SKM-1 treated with dmso at 0.1 percent for 144 hours (cell line): ENCODE results near the gene TCF4.

Experiments used
- DNase-seq: peaks from one replicate; lab custom pipeline; 2025; ENCODE audit not compliant: unreplicated experiment; lab: John Stamatoyannopoulos, UW

Gene TCF4

DNA sequence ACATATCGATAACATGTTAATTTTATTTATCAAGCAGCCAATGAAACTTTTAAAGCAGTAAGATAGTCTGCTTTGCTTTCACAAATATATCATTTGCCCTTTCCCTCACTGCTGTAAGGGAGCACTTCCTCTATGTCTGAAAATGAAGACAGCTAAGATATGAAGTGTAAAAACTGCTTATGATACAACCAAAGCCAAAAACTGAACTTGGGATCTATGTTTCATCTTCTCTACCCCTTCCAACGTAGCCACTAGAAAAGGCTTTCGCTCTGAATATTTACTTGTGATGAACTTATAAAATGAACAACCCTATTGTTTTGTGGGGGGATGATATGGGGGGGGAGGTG lies 140.3 kb downstream of the TCF4 start:
- DNase-seq = no peak

DNA sequence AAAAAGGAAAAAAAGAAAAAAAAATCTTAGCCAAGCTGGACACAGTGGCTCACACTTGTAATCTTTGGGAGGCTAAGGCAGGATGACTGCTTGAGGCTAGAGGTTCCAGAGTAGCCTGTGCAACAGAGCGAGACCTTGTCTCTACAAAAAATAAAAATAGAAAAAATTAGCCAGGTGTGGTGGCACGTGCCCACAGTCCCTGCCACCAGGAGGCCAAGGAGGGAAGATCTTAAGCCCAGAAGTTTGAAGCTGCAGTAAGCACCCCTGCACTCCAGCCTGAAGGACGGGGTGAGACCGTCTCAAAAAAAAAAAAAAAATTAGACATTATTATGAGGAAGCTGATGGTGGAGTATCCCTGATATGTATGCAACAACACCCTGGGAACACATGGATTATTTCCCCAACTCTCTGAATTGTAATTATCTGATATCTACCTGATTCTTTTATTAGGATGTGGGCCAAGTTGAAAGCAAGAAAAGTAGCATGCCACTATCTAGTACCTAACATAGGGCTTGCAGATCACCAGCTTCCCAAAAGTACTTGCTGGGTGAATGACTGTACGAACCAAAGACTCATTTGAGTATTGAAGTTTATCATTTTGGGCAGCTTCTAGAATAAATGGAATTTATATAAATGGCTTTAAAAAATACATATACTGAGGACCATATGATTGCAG lies 140.9 kb downstream of the TCF4 start:
- DNase-seq = no peak

DNA sequence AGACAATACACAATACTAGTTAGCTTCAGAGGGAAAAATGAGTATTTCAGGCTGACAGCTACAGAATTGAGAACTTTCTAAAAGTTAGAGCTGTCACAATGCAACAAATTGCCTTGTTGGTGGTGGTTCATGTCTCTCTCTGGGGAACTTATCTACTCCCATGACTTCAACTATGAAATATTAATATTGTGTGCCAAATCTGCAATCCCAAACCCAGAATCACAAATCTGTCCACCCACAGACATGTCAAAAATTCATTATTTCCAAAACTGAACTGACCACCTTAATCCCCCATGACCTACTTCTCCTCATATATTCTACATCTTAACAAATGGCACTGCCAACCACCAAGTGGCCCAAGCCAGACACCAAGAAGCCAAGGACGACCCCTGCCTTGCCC lies 143.5 kb downstream of the TCF4 start:
- no peak for DNase-seq

DNA sequence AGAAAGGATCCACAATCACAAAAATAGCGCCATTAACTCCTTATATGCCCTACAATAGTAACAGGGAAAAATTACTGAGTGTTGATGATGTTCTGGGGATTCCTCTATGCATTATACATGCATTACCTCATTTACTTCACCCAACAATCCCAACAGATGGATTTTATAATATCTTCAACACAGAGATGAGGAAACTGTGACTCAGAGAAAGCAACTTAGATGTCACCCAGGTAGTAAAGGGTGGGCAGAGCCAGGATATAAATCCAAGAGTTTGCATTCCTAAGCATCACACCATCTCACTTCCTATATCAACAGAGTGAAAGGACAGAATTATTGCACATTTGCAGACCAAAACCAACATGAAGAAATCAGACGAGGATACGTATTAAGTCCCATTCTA lies 144.2 kb downstream of the TCF4 start:
- DNase-seq = no peak

DNA sequence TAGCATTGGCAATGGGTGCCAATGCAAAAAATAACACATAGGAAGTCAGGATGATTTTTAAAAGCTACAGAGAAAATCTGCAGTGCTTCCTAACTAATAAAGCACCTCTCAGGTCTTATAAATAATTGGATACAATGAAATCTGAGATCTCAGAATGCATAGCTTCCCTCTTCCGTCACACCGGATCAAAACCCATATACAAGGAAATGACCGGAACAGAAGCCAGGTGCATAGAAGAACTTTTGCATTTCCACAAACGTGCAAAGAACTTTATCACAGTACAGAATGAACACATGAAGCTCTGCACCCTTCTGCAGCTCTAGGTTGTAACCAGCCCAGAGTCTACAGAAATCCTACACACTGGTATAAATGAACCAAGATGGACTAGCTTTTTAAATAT lies 145.4 kb downstream of the TCF4 start:
- no peak for DNase-seq

DNA sequence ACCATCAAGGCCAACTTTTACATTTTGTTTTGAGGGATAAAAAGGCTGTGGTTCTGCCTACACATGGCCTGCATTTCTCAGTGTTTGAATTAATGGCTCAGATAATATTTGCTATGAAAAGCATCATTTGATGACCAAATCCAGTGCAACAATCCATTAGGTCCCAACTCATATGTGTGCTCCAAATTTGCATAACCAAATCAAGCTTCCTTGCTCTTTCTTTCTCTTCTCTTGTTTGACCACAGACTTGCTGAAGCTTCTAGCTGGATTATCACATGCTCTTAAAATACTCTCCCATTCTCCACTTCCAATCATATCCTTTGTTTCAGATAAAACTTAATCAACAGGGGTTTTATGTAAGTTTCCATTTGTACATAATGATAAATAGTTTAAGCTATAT lies 147.0 kb downstream of the TCF4 start:
- no peak for DNase-seq

DNA sequence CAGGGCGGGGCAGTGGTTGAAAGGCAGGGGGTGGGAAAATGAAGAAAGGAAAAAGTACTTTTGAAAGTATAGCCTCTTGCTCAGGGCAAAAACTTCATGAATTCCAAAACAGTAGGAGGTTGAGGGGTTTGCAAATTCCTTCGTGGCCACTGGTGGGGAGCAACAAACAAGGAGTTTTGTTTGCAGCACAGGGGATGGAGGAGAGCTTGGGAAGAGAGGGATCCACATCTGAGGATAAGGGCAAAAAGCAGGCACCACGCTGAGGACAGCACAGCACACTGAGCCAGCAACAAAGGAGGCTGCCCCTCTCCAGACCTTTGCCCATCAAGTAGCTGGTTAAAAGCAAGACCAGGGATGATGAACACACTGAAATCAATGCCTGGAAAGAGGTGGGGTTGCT lies 148.9 kb downstream of the TCF4 start:
- no peak for DNase-seq

DNA sequence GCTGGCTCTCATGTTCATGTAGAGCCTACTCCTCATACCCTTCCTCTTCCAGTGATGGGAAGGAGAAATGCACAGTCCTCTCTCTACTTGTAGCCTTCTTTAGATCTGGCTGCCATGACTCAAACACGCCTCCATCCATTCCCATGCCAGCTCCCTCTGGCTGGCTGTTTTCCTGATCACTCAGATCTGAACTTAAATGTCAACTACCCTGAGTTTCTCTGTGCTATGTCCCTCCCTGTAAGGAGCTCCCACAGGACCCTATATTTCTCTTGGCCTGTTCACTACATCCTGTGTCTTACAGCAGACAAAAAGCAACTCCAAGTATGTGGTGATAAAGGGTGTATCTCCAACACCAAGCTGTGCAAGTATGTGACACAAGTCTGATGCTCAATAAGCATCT lies 152.4 kb downstream of the TCF4 start:
- no peak for DNase-seq

DNA sequence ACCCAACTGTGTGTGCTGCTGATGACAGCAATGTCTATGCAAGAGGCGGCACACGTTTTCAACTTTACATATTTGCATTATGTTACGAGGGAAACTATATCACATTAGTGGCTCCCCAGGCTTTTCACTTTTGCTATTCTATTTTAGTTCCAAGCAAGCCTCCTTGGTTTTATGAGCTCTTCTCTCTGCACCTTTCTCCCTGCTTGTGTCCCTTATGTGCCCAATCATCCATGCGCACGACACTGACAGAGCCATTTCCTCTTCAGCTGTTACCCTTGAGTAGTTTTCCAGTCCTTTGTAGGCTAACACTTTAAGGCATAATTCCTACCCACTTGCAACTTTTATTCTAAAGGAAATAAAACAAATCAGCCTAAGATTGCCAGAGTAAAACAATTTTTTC lies 154.3 kb downstream of the TCF4 start:
- DNase-seq = no peak

DNA sequence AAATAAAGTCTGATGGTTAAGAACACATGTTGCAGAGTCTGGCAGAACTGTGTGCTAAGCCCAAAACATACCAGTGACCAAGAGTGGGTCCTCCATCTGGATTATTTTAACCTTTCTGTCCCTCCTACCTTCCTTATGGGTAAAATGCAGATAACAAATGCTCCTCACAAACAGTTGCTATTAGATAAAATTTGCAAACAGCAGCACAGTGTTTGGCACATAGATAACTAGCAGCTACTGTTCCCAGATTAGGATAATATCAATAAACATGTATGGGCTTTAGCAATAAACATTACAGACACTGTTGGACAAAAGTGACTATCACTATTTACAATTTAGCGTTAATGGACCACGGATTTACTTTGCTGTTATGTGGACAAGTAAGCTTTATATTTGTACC lies 154.9 kb downstream of the TCF4 start:
- DNase-seq = no peak

DNA sequence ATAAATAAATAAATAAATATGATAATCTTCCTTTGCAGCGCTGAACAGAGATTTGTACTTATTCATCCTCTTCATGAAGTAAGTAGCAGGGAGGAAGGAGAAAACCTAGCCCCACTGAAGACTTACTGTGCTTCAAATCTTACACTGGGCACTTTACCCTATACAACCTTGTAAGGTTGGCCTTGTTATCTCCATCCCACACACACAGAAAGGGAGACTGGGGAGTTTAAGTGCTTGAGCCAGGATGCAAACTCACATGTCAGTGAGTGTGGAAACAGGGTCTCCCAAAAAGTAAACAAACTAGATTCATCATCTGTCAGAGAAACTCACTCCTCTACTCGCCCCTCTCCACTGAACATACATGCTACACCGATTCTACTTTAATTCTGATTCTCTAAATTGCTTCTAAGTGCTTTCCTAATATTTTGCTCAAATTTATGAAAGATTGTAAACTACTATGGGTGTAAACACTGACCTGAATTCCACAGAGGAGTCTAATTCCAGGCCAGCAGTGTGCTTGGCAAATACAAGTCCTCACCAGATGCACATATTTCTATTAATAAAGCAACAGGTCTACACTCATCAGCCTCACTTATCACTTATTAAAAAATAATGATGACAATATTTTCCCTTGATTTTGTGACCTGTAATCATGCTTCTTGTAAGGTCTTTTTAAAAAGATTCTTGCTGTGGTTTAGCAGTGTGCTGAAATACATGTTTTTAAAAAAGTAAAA lies 155.5 kb downstream of the TCF4 start:
- no peak for DNase-seq

DNA sequence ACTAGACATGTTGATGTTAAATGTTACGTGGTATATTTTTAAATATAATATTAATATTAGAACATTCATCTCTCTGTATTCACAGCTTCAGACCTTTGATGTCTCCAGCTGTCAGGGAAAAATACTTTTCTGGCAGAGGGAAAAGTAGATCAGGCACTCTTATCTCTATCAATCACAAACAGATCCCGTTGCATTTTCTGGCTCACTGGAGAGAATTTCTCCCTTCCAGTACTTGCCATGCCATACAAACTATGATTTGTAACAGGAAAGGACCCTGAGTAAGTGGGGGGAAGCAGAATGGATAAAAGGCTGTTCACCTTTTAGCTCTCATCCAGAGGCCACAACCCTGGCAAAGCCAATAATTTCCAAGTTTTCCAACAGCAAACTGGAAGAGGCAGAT lies 158.0 kb downstream of the TCF4 start:
- DNase-seq = no peak

DNA sequence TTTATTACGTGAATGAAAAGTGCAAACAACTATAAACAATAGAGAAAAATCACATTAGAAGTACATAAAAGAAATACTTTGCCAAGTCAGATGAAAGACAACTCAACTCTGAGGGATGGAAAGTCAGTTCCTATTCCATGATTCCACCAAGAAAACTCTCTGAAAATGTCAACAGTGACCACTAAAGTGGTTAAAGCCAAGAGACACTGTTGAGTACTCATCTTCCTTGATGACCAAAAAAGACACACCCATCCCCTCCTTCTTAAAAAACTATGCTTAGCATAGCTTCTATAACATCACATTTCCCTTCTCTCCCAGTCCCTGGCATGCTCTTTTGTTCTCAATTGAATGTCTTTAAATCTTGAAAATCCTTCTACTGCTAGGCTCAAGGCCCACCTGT lies 160.0 kb downstream of the TCF4 start:
- DNase-seq = no peak

DNA sequence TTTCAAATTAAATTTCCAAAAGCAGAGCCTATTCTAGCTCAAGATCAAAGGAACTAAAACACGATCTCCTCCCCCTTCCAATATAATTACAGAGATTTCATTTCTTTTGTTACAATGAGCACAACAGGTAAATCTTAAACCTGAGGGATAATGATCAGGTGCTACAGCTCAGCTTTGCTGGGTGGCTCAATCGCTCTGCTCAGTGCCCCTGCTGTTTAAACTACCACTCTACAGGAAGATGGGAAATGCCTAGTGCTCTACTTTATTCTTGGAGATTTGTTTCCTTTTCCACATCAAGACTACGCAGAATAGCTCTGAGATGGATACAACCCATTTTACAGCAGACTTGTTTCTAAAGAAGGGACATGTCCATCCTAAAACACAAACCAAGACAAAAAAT lies 162.3 kb downstream of the TCF4 start:
- DNase-seq = no peak

DNA sequence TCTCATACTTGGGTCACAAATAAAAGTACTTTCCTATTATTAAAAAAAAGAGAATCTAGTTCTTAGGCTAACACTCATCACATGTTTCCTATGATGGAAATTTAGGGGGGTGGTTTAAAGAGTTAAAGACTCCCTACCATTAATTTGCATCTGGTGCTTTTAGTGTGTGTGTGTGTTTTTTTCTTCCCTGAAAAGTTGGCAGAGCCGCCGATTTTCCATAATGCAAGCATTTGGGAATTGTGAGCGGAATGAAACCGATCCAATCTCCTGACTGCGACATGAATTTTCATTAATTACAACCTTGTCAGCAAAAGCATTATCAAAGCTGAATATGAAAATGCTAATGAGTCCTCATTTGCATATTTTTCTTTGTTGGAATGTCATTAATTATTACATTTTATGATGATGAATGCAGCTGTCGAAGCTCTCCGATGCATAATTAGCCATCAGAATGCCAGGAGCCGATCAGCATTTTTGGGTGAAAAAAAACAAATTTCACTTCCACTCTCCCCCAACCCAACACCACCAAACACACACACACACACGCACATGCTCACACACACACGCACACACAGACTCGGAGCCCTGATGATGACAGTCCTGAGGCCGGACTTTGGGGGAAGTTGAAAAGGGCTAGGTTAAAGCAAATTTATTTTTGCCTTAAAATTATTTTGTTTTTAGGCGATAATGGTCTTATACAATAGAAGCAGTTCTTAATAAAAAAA lies 165.4 kb downstream of the TCF4 start:
- no peak for DNase-seq

DNA sequence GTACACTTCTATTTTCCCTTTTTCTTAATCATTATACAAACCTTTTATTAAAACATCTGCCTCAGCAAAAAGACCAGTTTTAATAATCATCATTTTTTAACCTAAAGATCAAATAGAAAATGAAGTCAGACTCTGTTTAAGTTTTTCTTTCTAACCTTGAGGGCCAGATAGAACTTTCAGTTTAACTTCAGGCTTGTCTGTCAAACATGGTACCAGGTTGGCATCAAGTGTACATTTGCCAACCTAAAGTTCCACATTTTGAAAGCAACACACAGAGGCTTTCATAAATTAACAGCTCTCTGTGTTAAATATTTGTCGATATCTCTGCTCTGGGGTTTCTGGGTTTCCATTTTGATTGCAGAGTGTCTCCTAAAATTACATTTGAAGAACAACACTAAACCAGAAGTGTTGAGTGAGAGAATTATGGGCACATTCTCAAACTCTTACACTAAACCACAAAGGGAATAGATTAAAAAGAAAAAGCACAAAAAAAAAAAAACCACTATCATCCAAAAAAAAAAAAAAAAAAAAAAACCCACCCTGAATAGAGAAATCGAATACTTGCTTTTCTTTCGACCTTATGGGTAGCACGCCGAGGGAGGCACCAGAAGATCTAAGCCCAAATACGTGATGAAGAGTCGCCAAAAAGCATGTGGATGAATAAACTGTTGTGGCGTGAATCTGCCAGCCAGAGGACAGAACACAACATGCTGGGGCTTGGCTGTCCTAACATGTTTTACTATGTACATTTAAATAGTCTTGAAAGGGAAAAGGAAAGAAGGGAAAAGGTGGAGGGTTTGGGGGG lies 166.2 kb downstream of the TCF4 start:
- DNase-seq = no peak

DNA sequence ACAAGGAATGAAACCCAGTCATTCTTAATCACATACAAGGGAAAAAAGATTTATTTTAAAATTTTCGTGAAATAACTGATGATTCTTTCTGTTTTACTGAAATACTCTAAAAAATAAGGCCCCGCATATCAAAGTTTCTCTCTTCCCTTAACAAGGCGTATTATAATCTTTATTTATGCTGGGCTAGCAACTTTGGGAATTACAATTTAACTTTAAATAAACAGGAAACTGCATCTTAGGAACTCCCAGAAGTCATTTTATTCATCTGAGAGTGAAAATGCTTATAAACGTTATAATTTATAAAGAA lies 166.7 kb downstream of the TCF4 start:
- no peak for DNase-seq

DNA sequence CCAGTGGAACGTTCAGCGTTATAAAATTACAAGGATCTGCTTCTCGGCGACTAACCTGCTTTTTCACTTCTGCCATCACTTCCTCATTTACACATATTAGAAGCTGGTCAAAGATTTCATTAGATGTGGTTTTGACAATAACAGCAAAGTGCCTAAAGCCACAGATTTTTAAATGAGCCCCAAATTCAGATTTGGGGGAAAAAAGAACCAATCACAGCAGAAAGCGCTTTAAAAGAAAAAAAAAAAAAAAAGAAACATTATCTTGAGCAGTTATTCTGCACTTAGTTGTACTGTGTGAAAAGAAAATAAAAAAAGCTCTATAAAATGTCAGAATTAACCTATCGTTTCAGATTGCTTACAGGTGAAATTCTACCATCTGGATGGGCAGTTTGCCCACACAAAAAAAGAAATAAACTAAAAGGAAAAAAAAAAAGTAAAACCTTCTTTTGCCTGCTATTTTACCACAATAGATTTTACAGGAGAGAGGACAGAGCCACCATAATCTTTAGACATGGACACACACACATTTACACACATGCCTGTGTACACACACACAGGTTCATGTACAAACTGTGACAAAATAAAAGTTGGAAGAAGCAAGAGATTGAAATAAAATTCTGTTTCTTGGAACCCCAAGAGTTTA lies 167.2 kb downstream of the TCF4 start:
- DNase-seq = no peak

DNA sequence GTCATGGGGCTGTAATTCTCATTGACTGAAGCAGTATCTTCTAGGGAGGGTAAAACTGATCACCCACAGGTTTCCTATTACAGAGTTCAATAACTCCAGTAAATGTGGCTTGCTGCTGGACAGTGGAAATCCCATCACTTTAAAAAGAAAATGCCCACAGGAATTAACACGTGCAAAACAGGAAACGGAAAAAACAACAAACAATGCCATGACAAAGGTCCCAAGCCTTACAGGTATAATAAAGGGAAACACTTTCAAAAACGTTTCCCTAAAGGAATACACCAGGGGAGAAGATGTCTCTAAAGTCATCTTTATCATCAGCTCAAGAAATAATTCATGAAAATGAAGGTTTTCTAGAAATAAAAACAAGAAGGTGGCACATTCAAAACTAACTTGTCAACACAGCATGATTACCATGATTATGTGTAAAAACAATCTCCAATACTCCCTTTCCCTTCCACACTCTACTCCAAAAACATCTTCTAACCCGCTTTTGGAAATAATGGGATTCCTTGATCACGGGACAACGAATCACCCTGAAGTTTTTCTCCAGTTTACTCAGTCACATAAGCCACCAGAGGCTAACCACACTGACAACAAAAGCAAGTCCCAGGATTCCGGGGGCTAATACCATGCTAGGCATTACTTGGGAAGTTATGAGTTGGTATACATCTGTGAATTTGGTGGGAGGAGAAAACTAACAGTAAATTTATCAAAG lies 167.9 kb downstream of the TCF4 start:
- no peak for DNase-seq

DNA sequence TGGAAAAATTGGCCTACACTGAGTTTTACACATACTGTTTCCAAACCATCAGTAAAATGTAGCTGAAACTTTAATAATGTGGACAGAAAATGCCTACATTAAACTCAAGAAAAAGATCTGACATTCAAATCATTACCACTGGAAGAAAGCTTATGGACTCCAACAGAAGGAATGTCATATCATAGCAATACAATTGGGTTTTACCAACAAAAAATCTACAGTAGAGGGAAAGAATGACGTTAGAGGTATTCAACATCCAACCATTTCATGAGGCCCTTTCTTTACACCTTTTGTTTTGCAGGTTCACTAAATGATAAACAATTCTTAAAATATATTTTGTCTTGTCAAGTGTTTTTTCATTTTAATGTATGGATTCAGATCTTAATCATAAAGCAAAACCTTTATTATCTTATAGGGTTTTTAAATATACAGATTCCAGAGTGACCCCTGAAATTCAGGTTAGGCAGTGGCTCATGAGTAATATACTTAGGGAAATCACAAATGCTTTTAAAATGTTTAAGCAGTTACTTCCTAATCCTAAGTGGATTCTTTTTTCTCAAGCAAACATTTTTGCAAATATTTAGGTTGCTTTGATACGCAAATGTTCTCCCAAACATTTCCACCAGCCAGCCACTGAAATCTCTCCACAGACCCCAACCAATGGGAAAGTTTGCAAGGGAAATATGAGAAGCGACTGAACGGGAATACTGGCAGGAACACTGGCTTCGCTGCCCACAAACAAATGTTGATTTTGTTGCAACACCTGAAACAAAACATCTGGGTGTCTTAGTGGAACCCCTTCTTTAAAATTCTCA lies 168.7 kb downstream of the TCF4 start:
- DNase-seq = no peak
